SK-N-SH treated with all-trans-retinoic acid at 6 μM for 48 hours (cell line): ENCODE results near the gene TMC3.

Source experiments
- ATAC-seq: fragments of 200-7000 bp; cut with Tn5 transposase; 3 replicates; pipeline ENCODE4 v1.9.1; 2020; ENCODE audit warnings: mild to moderate bottlenecking, moderate library complexity
- ARNTL ChIP-seq: fragments of 450-650 bp; formaldehyde crosslinking; IDR thresholded peaks from 2 replicates; pipeline ENCODE4 v1.5.0; 2020; ENCODE audit warnings: low read depth, mild to moderate bottlenecking, moderate library complexity, borderline replicate concordance
- BACH2 ChIP-seq: fragments of 250-450 bp; sonication (Bioruptor Pico); IDR thresholded peaks from 2 replicates; pipeline ENCODE4 v1.9.0; 2021; ENCODE audit warnings: mild to moderate bottlenecking, borderline replicate concordance
- CSDC2 ChIP-seq: fragments of 250-450 bp; sonication (Bioruptor Pico); IDR thresholded peaks from 2 replicates; pipeline ENCODE4 v1.5.0; 2020; ENCODE audit warnings: mild to moderate bottlenecking, moderate library complexity
- ESRRG ChIP-seq: fragments of 250-450 bp; sonication (Bioruptor Pico); IDR thresholded peaks from 2 replicates; pipeline ENCODE4 v1.6.1; 2021; ENCODE audit warnings: mild to moderate bottlenecking
- GLIS3 ChIP-seq: fragments of 250-450 bp; sonication (Bioruptor Pico); IDR thresholded peaks from 2 replicates; pipeline ENCODE4 v1.5.0; 2020; ENCODE audit warnings: mild to moderate bottlenecking, moderate library complexity
- ISL1 ChIP-seq: fragments of 250-450 bp; sonication (Bioruptor Pico); IDR thresholded peaks from 2 replicates; pipeline ENCODE4 v2.1.2; 2022; ENCODE audit warnings: mild to moderate bottlenecking, moderate library complexity
- OSR1 ChIP-seq: fragments of 250-450 bp; sonication (Bioruptor Pico); IDR thresholded peaks from 2 replicates; pipeline ENCODE4 v1.8.0; 2022; ENCODE audit warnings: moderate library complexity, mild to moderate bottlenecking, inconsistent platforms
- PPARA ChIP-seq: fragments of 250-450 bp; sonication (Bioruptor Pico); IDR thresholded peaks from 2 replicates; pipeline ENCODE4 v1.5.0; 2020; ENCODE audit warnings: mild to moderate bottlenecking, borderline replicate concordance
- SNAI2 ChIP-seq: fragments of 250-450 bp; sonication (Bioruptor Pico); IDR thresholded peaks from 2 replicates; pipeline ENCODE4 v1.5.0; 2020; ENCODE audit warnings: mild to moderate bottlenecking, moderate library complexity
- TCF4 ChIP-seq: fragments of 250-450 bp; sonication (Bioruptor Pico); IDR thresholded peaks from 2 replicates; pipeline ENCODE4 v1.8.0; 2021; ENCODE audit warnings: mild to moderate bottlenecking, moderate library complexity, borderline replicate concordance
- TOX ChIP-seq: fragments of 250-450 bp; sonication (Bioruptor Pico); IDR thresholded peaks from 2 replicates; pipeline ENCODE4 v1.8.0; 2021; ENCODE audit warnings: mild to moderate bottlenecking, moderate library complexity, borderline replicate concordance
- ZC3H10 ChIP-seq: fragments of 250-450 bp; sonication (Bioruptor Pico); IDR thresholded peaks from 2 replicates; pipeline ENCODE4 v1.5.1; 2021; ENCODE audit warnings: mild to moderate bottlenecking, moderate library complexity
- ZFP3 ChIP-seq: fragments of 250-450 bp; sonication (Bioruptor Pico); IDR thresholded peaks from 2 replicates; pipeline ENCODE4 v1.5.0; 2020; ENCODE audit warnings: mild to moderate bottlenecking, moderate library complexity
- ZFP30 ChIP-seq: fragments of 450-650 bp; formaldehyde crosslinking; IDR thresholded peaks from 2 replicates; pipeline ENCODE4 v1.5.0; 2022; ENCODE audit warnings: mild to moderate bottlenecking, moderate library complexity
- ZNF565 ChIP-seq: fragments of 450-650 bp; formaldehyde crosslinking; conservative IDR thresholded peaks from 2 replicates; pipeline ENCODE4 v1.5.0; 2020; ENCODE audit warnings: low read depth, mild to moderate bottlenecking, moderate library complexity
- ZNF70 ChIP-seq: fragments of 450-650 bp; formaldehyde crosslinking; IDR thresholded peaks from 2 replicates; pipeline ENCODE4 v1.5.0; 2020; ENCODE audit warnings: mild to moderate bottlenecking, moderate library complexity
- ZNF8 ChIP-seq: fragments of 450-650 bp; formaldehyde crosslinking; IDR thresholded peaks from 2 replicates; pipeline ENCODE4 v1.5.0; 2020; ENCODE audit warnings: mild to moderate bottlenecking, moderate library complexity
- TF ChIP-seq, protein P1 (sequence below): fragments of 250-450 bp; sonication (Bioruptor Pico); IDR thresholded peaks from 2 replicates; pipeline ENCODE4 v1.8.0; 2021; ENCODE audit warnings: low read depth, mild to moderate bottlenecking, moderate library complexity, borderline replicate concordance
- TF ChIP-seq, protein P2 (sequence below): fragments of 250-450 bp; sonication (Bioruptor Pico); IDR thresholded peaks from 2 replicates; pipeline ENCODE4 v1.8.0; 2020; ENCODE audit warnings: mild to moderate bottlenecking, moderate library complexity, borderline replicate concordance
- TF ChIP-seq, protein P3 (sequence below): fragments of 250-450 bp; sonication (Bioruptor Pico); IDR thresholded peaks from 2 replicates; pipeline ENCODE4 v1.5.1; 2021; ENCODE audit warnings: mild to moderate bottlenecking, moderate library complexity
- TF ChIP-seq, protein P4 (sequence below): fragments of 250-450 bp; sonication (Bioruptor Pico); IDR thresholded peaks from 2 replicates; pipeline ENCODE4 v1.5.1; 2020; ENCODE audit warnings: low read depth, mild to moderate bottlenecking, moderate library complexity

Gene TMC3

DNA sequence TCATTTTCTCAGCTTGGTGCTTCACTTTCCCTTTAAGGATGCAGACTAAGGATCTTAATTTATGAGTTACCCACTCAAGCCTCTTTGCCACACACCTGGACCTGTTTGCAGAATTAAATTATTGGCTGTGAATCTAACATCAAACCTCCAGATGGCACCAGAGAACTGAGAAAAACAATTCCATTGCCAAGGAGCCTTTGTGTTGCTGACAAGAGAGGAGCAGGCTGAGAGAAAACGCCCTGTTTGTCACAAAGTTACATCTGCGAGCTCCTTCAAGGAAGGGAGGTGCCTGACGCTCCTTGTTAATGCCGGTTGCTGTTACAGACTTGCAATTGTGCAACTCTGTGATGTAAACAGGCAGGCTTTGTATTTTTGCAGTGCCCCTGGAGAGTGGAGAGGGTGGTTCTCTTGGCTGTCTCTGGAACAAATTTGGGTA is 36.3 kb upstream of the TMC3 start:
- peak; percentile 88 for ATAC-seq
- no peak for TF ChIP-seq ESRRG (CRISPR knock-in tag)
- no peak for TF ChIP-seq ARNTL (CRISPR knock-in tag)
- TF ChIP-seq, protein P1, sequence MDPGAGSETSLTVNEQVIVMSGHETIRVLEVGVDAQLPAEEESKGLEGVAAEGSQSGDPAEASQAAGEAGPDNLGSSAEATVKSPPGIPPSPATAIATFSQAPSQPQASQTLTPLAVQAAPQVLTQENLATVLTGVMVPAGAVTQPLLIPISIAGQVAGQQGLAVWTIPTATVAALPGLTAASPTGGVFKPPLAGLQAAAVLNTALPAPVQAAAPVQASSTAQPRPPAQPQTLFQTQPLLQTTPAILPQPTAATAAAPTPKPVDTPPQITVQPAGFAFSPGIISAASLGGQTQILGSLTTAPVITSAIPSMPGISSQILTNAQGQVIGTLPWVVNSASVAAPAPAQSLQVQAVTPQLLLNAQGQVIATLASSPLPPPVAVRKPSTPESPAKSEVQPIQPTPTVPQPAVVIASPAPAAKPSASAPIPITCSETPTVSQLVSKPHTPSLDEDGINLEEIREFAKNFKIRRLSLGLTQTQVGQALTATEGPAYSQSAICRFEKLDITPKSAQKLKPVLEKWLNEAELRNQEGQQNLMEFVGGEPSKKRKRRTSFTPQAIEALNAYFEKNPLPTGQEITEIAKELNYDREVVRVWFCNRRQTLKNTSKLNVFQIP (CRISPR knock-in tag): no peak
- TF ChIP-seq ZFP3 (CRISPR knock-in tag): no peak
- TF ChIP-seq ISL1: no peak
- TF ChIP-seq TCF4 (CRISPR knock-in tag): no peak; the same call in 1 of the 2 replicates
- TF ChIP-seq, protein P2, sequence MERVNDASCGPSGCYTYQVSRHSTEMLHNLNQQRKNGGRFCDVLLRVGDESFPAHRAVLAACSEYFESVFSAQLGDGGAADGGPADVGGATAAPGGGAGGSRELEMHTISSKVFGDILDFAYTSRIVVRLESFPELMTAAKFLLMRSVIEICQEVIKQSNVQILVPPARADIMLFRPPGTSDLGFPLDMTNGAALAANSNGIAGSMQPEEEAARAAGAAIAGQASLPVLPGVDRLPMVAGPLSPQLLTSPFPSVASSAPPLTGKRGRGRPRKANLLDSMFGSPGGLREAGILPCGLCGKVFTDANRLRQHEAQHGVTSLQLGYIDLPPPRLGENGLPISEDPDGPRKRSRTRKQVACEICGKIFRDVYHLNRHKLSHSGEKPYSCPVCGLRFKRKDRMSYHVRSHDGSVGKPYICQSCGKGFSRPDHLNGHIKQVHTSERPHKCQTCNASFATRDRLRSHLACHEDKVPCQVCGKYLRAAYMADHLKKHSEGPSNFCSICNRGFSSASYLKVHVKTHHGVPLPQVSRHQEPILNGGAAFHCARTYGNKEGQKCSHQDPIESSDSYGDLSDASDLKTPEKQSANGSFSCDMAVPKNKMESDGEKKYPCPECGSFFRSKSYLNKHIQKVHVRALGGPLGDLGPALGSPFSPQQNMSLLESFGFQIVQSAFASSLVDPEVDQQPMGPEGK (CRISPR knock-in tag): no peak
- TF ChIP-seq, protein P3, sequence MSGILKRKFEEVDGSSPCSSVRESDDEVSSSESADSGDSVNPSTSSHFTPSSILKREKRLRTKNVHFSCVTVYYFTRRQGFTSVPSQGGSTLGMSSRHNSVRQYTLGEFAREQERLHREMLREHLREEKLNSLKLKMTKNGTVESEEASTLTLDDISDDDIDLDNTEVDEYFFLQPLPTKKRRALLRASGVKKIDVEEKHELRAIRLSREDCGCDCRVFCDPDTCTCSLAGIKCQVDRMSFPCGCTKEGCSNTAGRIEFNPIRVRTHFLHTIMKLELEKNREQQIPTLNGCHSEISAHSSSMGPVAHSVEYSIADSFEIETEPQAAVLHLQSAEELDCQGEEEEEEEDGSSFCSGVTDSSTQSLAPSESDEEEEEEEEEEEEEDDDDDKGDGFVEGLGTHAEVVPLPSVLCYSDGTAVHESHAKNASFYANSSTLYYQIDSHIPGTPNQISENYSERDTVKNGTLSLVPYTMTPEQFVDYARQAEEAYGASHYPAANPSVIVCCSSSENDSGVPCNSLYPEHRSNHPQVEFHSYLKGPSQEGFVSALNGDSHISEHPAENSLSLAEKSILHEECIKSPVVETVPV (CRISPR knock-in tag): no peak
- TF ChIP-seq PPARA (CRISPR knock-in tag): no peak

DNA sequence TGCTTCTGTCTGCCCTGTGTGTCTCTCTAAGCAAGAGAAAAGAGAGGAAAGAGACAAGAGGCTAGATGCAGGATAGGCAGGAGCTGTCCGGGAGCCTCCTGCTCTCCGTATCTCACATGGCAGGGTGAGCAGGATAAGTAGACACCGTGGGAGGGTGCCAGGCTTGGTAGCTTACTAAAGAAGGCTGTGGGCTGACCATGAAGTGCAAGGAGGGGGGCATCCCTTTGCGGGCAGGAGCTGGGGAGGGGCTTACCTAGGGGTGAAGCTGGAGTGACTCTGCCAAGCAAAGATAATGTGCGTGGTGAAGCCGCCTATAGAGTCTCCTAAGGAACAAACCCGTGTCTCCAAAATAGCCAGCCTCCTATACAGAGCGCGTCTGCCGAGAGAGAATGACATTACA is 33.7 kb upstream of the TMC3 start:
- ATAC-seq: no peak
- TF ChIP-seq CSDC2: no peak
- no peak for TF ChIP-seq ZC3H10 (CRISPR knock-in tag)
- TF ChIP-seq, protein P4, sequence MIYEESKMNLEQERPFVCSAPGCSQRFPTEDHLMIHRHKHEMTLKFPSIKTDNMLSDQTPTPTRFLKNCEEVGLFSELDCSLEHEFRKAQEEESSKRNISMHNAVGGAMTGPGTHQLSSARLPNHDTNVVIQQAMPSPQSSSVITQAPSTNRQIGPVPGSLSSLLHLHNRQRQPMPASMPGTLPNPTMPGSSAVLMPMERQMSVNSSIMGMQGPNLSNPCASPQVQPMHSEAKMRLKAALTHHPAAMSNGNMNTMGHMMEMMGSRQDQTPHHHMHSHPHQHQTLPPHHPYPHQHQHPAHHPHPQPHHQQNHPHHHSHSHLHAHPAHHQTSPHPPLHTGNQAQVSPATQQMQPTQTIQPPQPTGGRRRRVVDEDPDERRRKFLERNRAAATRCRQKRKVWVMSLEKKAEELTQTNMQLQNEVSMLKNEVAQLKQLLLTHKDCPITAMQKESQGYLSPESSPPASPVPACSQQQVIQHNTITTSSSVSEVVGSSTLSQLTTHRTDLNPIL (CRISPR knock-in tag): no peak
- no peak for TF ChIP-seq SNAI2 (CRISPR knock-in tag)

DNA sequence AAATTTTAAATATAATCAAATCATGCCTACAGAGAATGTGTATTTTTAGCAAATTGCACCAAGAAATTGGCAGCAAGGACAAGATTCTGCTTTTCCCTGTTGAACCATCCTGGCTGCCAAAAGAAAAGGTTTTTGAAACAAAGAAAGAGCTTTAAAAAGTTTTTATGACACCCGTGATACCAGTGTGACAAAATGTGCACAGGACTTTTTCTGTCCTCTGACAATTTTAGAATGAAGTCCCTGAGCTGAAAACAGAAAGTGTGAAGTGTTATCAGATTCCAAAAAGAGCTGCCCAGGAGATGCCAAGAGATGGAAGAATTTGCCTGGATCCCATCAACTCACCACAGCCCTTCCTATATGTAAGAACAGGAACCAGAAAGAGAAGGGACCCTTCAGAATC is 33.2 kb upstream of the TMC3 start:
- ATAC-seq: no peak
- no peak for TF ChIP-seq TCF4 (CRISPR knock-in tag)
- TF ChIP-seq ARNTL (CRISPR knock-in tag): no peak
- no peak for TF ChIP-seq ZFP30 (CRISPR knock-in tag)
- no peak for TF ChIP-seq OSR1 (CRISPR knock-in tag)
- no peak for TF ChIP-seq ZNF565 (CRISPR knock-in tag)
- TF ChIP-seq, protein P4 (CRISPR knock-in tag): no peak
- TF ChIP-seq GLIS3: no peak
- TF ChIP-seq ZC3H10 (CRISPR knock-in tag): no peak
- TF ChIP-seq ZNF8 (CRISPR knock-in tag): no peak
- TF ChIP-seq BACH2 (CRISPR knock-in tag): no peak
- no peak for TF ChIP-seq TOX (CRISPR knock-in tag)

DNA sequence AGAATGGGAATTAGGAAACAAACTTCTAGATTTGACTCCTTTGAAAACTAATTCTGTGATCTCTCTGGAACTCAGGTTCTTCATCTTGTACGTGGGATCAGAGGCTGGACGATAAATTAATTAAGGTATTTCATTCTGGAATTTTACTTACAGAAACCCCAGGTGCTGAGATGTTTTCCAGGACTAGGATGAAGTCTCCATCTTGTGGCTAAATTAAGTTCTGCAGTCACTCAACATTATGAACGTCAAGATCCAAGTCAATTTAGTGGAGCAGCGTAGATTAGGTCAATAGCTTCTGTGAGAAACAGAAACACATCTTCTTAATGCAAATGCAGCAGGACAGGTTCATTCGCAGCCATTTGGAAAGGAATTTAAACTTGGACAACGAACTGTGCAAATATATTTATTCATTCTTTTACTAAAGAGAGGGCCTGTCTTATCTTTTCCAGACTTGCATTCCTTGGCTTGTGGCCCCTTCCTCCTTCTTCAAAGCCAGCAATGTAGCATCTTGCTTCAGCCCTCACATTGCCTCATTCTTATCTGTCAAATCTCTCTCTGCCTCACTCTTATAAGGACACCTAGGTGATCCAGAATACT is 26.7 kb upstream of the TMC3 start:
- 0 out of 3 replicates have a peak, but pooled peaks have one; percentile 51 for ATAC-seq
- TF ChIP-seq TCF4 (CRISPR knock-in tag) (no peak), ZNF565 (CRISPR knock-in tag) (no peak), ZNF70 (CRISPR knock-in tag) (no peak), SNAI2 (CRISPR knock-in tag) (no peak), TOX (CRISPR knock-in tag) (no peak), ZFP30 (CRISPR knock-in tag) (no peak)
